GM23338 (cell line): ENCODE results near the gene ATP1B2. TPM values are rescaled to one million over a fixed set of nuclear protein-coding genes. Genes with fewer than 3 reads are reported as not detected.

Source experiments
- ATAC-seq: fragments of 200-7000 bp; cut with Tn5 transposase; 3 replicates; pipeline ENCODE4 v1.9.1; 2020
- DNase-seq: peaks from one replicate; pipeline ENCODE4 v3.0.0-alpha.2; 2015; ENCODE audit warnings: low spot score
- H2AFZ ChIP-seq: fragments of 200-600 bp; sonication (generic); 2 replicates; pipeline ENCODE4 v1.8.0; 2016; ENCODE audit warnings: antibody characterized with exemption, mild to moderate bottlenecking, moderate library complexity
- H3F3A ChIP-seq: fragments of 200-600 bp; sonication (generic); replicated peaks from 2 replicates; pipeline ENCODE4 v1.8.0; 2017; ENCODE audit warnings: antibody characterized with exemption, mixed run types, low read depth
- H3K27ac ChIP-seq: fragments of 200-600 bp; sonication (generic); 2 replicates; pipeline ENCODE4 v1.6.1; 2016; ENCODE audit warnings: low read depth
- H3K27me3 ChIP-seq: fragments of 200-600 bp; sonication (generic); 2 replicates; pipeline ENCODE4 v1.8.0; 2016; ENCODE audit warnings: mild to moderate bottlenecking, mixed run types, moderate library complexity; ENCODE audit not compliant: insufficient read depth
- H3K36me3 ChIP-seq: fragments of 200-600 bp; sonication (generic); 2 replicates; pipeline ENCODE4 v1.8.0; 2016; ENCODE audit warnings: mild to moderate bottlenecking; ENCODE audit not compliant: insufficient read depth
- H3K4me1 ChIP-seq: fragments of 200-600 bp; sonication (generic); 2 replicates; pipeline ENCODE4 v1.8.0; 2016; ENCODE audit warnings: mild to moderate bottlenecking, moderate library complexity; ENCODE audit not compliant: insufficient read depth
- H3K4me2 ChIP-seq: fragments of 200-600 bp; sonication (generic); 2 replicates; pipeline ENCODE4 v1.7.1; 2017; ENCODE audit warnings: mixed run types
- H3K4me3 ChIP-seq: fragments of 200-600 bp; sonication (generic); 2 replicates; pipeline ENCODE4 v1.6.1; 2016; ENCODE audit warnings: mixed run types
- H3K79me2 ChIP-seq: fragments of 200-600 bp; sonication (generic); replicated peaks from 2 replicates; pipeline ENCODE4 v1.8.0; 2017; ENCODE audit warnings: mild to moderate bottlenecking; ENCODE audit not compliant: insufficient read depth
- H3K9me2 ChIP-seq: fragments of 200-600 bp; sonication (generic); 2 replicates; pipeline ENCODE4 v1.8.0; 2017; ENCODE audit not compliant: insufficient read depth
- H4K20me1 ChIP-seq: fragments of 200-600 bp; sonication (generic); replicated peaks from 2 replicates; pipeline ENCODE4 v1.8.0; 2017; ENCODE audit warnings: mild to moderate bottlenecking; ENCODE audit not compliant: insufficient read depth
- H3K27ac Mint-ChIP-seq: 2 replicates; pipeline ENCODE4 v1.8.0; 2020; ENCODE audit warnings: inconsistent platforms, mild to moderate bottlenecking, moderate library complexity, mixed read lengths
- H3K27me3 Mint-ChIP-seq: 3 replicates; pipeline ENCODE4 v1.8.0; 2022; ENCODE audit warnings: low read depth, mild to moderate bottlenecking, moderate library complexity, mixed read lengths, inconsistent platforms; ENCODE audit not compliant: insufficient read depth, poor library complexity
- H3K36me3 Mint-ChIP-seq: 3 replicates; pipeline ENCODE4 v1.8.0; 2021; ENCODE audit warnings: low read depth, mild to moderate bottlenecking, inconsistent platforms, moderate library complexity, mixed read lengths
- H3K4me1 Mint-ChIP-seq: 3 replicates; pipeline ENCODE4 v1.8.0; 2020; ENCODE audit warnings: mild to moderate bottlenecking, inconsistent platforms, mixed read lengths
- H3K4me3 Mint-ChIP-seq: 3 replicates; pipeline ENCODE4 v1.8.0; 2021; ENCODE audit warnings: moderate library complexity, mild to moderate bottlenecking, inconsistent platforms, mixed read lengths
- H3K9me3 Mint-ChIP-seq: 3 replicates; pipeline ENCODE4 v1.8.0; 2020; ENCODE audit warnings: moderate library complexity, mild to moderate bottlenecking, inconsistent platforms, mixed read lengths
- CREB1 ChIP-seq: fragments of 250-450 bp; sonication (Bioruptor Pico); IDR thresholded peaks from 2 replicates; pipeline ENCODE4 v1.5.0; 2020; ENCODE audit warnings: low read depth, mild to moderate bottlenecking, moderate library complexity
- CTCF ChIP-seq, 2 experiments: fragments of 200-600 bp in 1 of 2; sonication (generic) in 1 of 2; conservative IDR thresholded peaks; 2 replicates each; pipeline versions ENCODE4 v1.5.1 to v1.6.1; 2016 to 2017; ENCODE audit warnings: antibody characterized with exemption in 2 of 2, low read depth in 2 of 2, mild to moderate bottlenecking in 2 of 2, moderate library complexity in 1 of 2
- ETS1 ChIP-seq: IDR thresholded peaks from 2 replicates; pipeline ENCODE4 v1.6.1; 2016; ENCODE audit warnings: antibody characterized with exemption
- EZH2 ChIP-seq: fragments of 200-600 bp; sonication (generic); IDR thresholded peaks from one replicate; pipeline ENCODE4 v1.8.0; 2017; ENCODE audit warnings: antibody characterized with exemption, mild to moderate bottlenecking, low read depth; ENCODE audit not compliant: unreplicated experiment
- EZH2phosphoT487 ChIP-seq: fragments of 200-600 bp; sonication (generic); IDR thresholded peaks from one replicate; pipeline ENCODE4 v1.8.1; 2018; ENCODE audit warnings: antibody characterized with exemption; ENCODE audit not compliant: unreplicated experiment
- JUNB ChIP-seq: IDR thresholded peaks from one replicate; pipeline ENCODE4 v1.6.1; 2016; ENCODE audit warnings: antibody characterized with exemption; ENCODE audit not compliant: unreplicated experiment
- NANOG ChIP-seq: IDR thresholded peaks from 2 replicates; pipeline ENCODE4 v1.6.1; 2016; ENCODE audit warnings: antibody characterized with exemption, borderline replicate concordance
- POLR2AphosphoS5 ChIP-seq: IDR thresholded peaks from 2 replicates; pipeline ENCODE4 v1.6.1; 2016; ENCODE audit warnings: antibody characterized with exemption, low read depth
- REST ChIP-seq: IDR thresholded peaks from one replicate; pipeline ENCODE4 v1.6.1; 2018; ENCODE audit warnings: antibody characterized with exemption; ENCODE audit not compliant: unreplicated experiment
- STAT1 ChIP-seq: IDR thresholded peaks from one replicate; pipeline ENCODE4 v1.6.1; 2016; ENCODE audit warnings: antibody characterized with exemption; ENCODE audit not compliant: unreplicated experiment
- ZNF114 ChIP-seq: fragments of 250-450 bp; sonication (Bioruptor Pico); IDR thresholded peaks from 2 replicates; pipeline ENCODE4 v1.5.0; 2020; ENCODE audit warnings: mild to moderate bottlenecking, moderate library complexity
- ZNF331 ChIP-seq: fragments of 250-450 bp; sonication (Bioruptor Pico); IDR thresholded peaks from 2 replicates; pipeline ENCODE4 v1.5.0; 2020; ENCODE audit warnings: low read depth, mild to moderate bottlenecking, moderate library complexity
- ZNF462 ChIP-seq: fragments of 250-450 bp; sonication (Bioruptor Pico); IDR thresholded peaks from 2 replicates; pipeline ENCODE4 v1.5.0; 2020; ENCODE audit warnings: mild to moderate bottlenecking, moderate library complexity
- polyA plus RNA-seq: library from polyadenylated mRNA; unstranded; fragments of >200 nt; fragmentation: Nextera tagmentation; extraction: Ambion mirVana; gene quantifications from 2 replicates; pipeline ENCODE4 v1.2.1, GENCODE V29; 2016
- total RNA-seq: library from RNA; depleted of rRNA; stranded (reverse); fragments of >200 nt; shearing (Covaris generic); gene quantifications from 2 replicates; pipeline ENCODE4 v1.2.3, GENCODE V29; 2014

The ATP1B2 gene
- total and polyA plus RNA-seq, 2 experiments from 2014 or later, result 14.9 to 33.1 TPM

GRCh38 chr17:7652388-7653356 is 1.9 kb downstream of the ATP1B2 start:
- DNase-seq, result no peak
- Mint-ChIP-seq H3K36me3 (peaks cover 30% of the 10 kb centered on the region), H3K27ac (no peak overlapping the region), H3K4me1 (peaks cover 42% of the 10 kb centered on the region), H3K27me3 (peaks cover 41% of the 10 kb centered on the region), H3K4me3 (peak overlapping the region; percentile 79), H3K9me3 (no peaks in the 10 kb centered on the region; the same call in 2 of the 3 replicates)
- Histone ChIP-seq H4K20me1 (no peaks in the 10 kb centered on the region), H3K4me3 (peak overlapping the region; percentile 90), H3F3A (peaks cover 9% of the 10 kb centered on the region), H3K9me2 (no peaks in the 10 kb centered on the region; the same call in 1 of the 2 replicates), H3K4me2 (peak overlapping the region; percentile 99), H3K36me3 (no peaks in the 10 kb centered on the region), H3K27me3 (peaks cover 31% of the 10 kb centered on the region), H2AFZ (no peak overlapping the region), H3K4me1 (peaks cover 23% of the 10 kb centered on the region), H3K79me2 (no peaks in the 10 kb centered on the region), H3K27ac (no peak overlapping the region)
- no peak for ATAC-seq
- no peak for TF ChIP-seq JUNB
- no peak for TF ChIP-seq ZNF114
- TF ChIP-seq EZH2, result no peak
- TF ChIP-seq CREB1 (CRISPR knock-in tag), result no peak
- TF ChIP-seq ZNF331 (CRISPR knock-in tag), result no peak
- no peak for TF ChIP-seq ETS1
- no peak for TF ChIP-seq POLR2AphosphoS5
- TF ChIP-seq CTCF (conservative IDR thresholded peaks at IDR 0.05; ENCODE audit: low read depth in 2 of 2), result no peak
- TF ChIP-seq NANOG, result no peak
- TF ChIP-seq STAT1, result no peak
- TF ChIP-seq REST, result no peak
- TF ChIP-seq ZNF462 (CRISPR knock-in tag), result no peak
- no peak for TF ChIP-seq EZH2phosphoT487
